Loucy (cell line): ENCODE measurements around the gene HLA-DOB.
A peak's percentile ranks its signal among the peaks of the same experiment; 100 is the strongest.

Experiments used
- H2AFZ ChIP-seq: fragments of 200-600 bp; sonication (generic); 2 replicates; pipeline ENCODE4 v1.6.0; 2016; ENCODE audit warnings: antibody characterized with exemption, mild to moderate bottlenecking, low read length, moderate library complexity
- H3F3A ChIP-seq: fragments of 200-600 bp; 2 replicates; pipeline ENCODE4 v1.6.0; 2016; ENCODE audit warnings: antibody characterized with exemption, low read depth, mild to moderate bottlenecking
- H3K27me3 ChIP-seq: fragments of 200-600 bp; sonication (generic); 2 replicates; pipeline ENCODE4 v1.6.1; 2014; ENCODE audit warnings: low read length, mild to moderate bottlenecking; ENCODE audit not compliant: insufficient read depth, poor library complexity, severe bottlenecking
- H3K36me3 ChIP-seq: fragments of 200-600 bp; sonication (generic); 2 replicates; pipeline ENCODE4 v1.6.1; 2016; ENCODE audit warnings: low read length; ENCODE audit not compliant: insufficient read depth
- H3K4me1 ChIP-seq: fragments of 200-600 bp; sonication (generic); 2 replicates; pipeline ENCODE4 v1.5.1; 2014; ENCODE audit warnings: low read length, mild to moderate bottlenecking; ENCODE audit not compliant: insufficient read depth, poor library complexity, severe bottlenecking
- H3K4me2 ChIP-seq: fragments of 200-600 bp; sonication (generic); 2 replicates; pipeline ENCODE4 v1.6.0; 2014; ENCODE audit warnings: antibody characterized with exemption, low read length, low read depth, mild to moderate bottlenecking; ENCODE audit not compliant: poor library complexity, severe bottlenecking
- H3K4me3 ChIP-seq: fragments of 200-600 bp; sonication (generic); 2 replicates; pipeline ENCODE4 v1.5.1; 2014; ENCODE audit warnings: low read length, mild to moderate bottlenecking, mixed read lengths; ENCODE audit not compliant: poor library complexity, severe bottlenecking
- H3K79me2 ChIP-seq: fragments of 200-600 bp; sonication (generic); 2 replicates; pipeline ENCODE4 v1.6.1; 2014; ENCODE audit warnings: low read length; ENCODE audit not compliant: insufficient read depth
- H3K9ac ChIP-seq: fragments of 200-600 bp; sonication (generic); 2 replicates; pipeline ENCODE4 v1.6.0; 2014; ENCODE audit warnings: mild to moderate bottlenecking, low read depth, low read length, moderate library complexity; ENCODE audit not compliant: poor library complexity, severe bottlenecking
- H3K9me2 ChIP-seq: fragments of 200-600 bp; sonication (generic); replicated peaks from 2 replicates; pipeline ENCODE4 v1.6.1; 2016; ENCODE audit warnings: low read depth, low read length, mixed read lengths
- H3K9me3 ChIP-seq: fragments of 200-600 bp; sonication (generic); 2 replicates; pipeline ENCODE4 v1.6.1; 2014; ENCODE audit warnings: mild to moderate bottlenecking, antibody characterized with exemption, low read length, low read depth; ENCODE audit not compliant: insufficient read depth
- H4K20me1 ChIP-seq: fragments of 200-600 bp; sonication (generic); 2 replicates; pipeline ENCODE4 v1.6.0; 2014; ENCODE audit warnings: antibody characterized with exemption, low read length, mild to moderate bottlenecking; ENCODE audit not compliant: insufficient read depth, poor library complexity, severe bottlenecking
- CTCF ChIP-seq: fragments of 200-600 bp; sonication (generic); conservative IDR thresholded peaks from 2 replicates; pipeline ENCODE4 v1.5.1; 2014; ENCODE audit warnings: mild to moderate bottlenecking, antibody characterized with exemption, low read length
- EZH2phosphoT487 ChIP-seq: fragments of 200-600 bp; IDR thresholded peaks from 2 replicates; pipeline ENCODE4 v1.6.1; 2018; ENCODE audit warnings: antibody characterized with exemption, mild to moderate bottlenecking, moderate library complexity, borderline replicate concordance

HLA-DOB gene

GRCh38 chr6:32816746-32817204 lies at the start of gene HLA-DOB:
Gene HLA-DOB, minus strand, starts transcription at chr6:32817002. Its CDS starts 51 bp downstream, at chr6:32816951.
- H3K4me1 ChIP-seq, result no peaks in the 10 kb centered on the region
- no peak within 1 kb of the TSS for H3K4me3 ChIP-seq
- H3K9me3 ChIP-seq, result no peaks in the 10 kb centered on the region
- no peaks in the 10 kb centered on the region for H3F3A ChIP-seq
- no peaks in the 10 kb centered on the region for H3K36me3 ChIP-seq
- H3K9me2 ChIP-seq, result no peaks in the 10 kb centered on the region
- H3K4me2 ChIP-seq, result no peak within 1 kb of the TSS
- H3K9ac ChIP-seq, result no peak within 1 kb of the TSS
- no peaks in the 10 kb centered on the region for H4K20me1 ChIP-seq
- H2AFZ ChIP-seq, result no peak within 1 kb of the TSS
- no peak for TF ChIP-seq CTCF
- H3K79me2 ChIP-seq, result no peaks in the 10 kb centered on the region
- H3K27me3 ChIP-seq, result no peaks in the 10 kb centered on the region

GRCh38 chr6:32865724-32866443 lies 49.1 kb upstream of the HLA-DOB start:
- no peak overlapping the region for H3K4me3 ChIP-seq
- H3F3A ChIP-seq, result no peaks in the 10 kb centered on the region
- H4K20me1 ChIP-seq, result no peaks in the 10 kb centered on the region
- H3K79me2 ChIP-seq, result peaks cover 5% of the 10 kb centered on the region
- no peaks in the 10 kb centered on the region for H3K27me3 ChIP-seq
- H3K4me2 ChIP-seq, result peak overlapping the region; percentile 64
- no peak overlapping the region for H2AFZ ChIP-seq
- H3K9me3 ChIP-seq, result no peaks in the 10 kb centered on the region
- no peak overlapping the region for H3K9ac ChIP-seq
- peaks cover 36% of the 10 kb centered on the region for H3K4me1 ChIP-seq
- no peaks in the 10 kb centered on the region for H3K36me3 ChIP-seq
- no peak for TF ChIP-seq CTCF
- no peak for TF ChIP-seq EZH2phosphoT487
- H3K9me2 ChIP-seq, result no peaks in the 10 kb centered on the region

- Histone ChIP-seq H3F3A (no peaks in the 10 kb centered on the region), H3K36me3 (peaks cover 17% of the 10 kb centered on the region; the same call in 1 of the 2 replicates), H2AFZ (no peak overlapping the region), H3K9ac (no peak overlapping the region), H4K20me1 (peaks cover 13% of the 10 kb centered on the region), H3K9me2 (no peaks in the 10 kb centered on the region), H3K79me2 (peaks cover 37% of the 10 kb centered on the region), H3K4me1 (peaks cover 61% of the 10 kb centered on the region), H3K4me2 (no peak overlapping the region), H3K4me3 (no peak overlapping the region), H3K9me3 (no peaks in the 10 kb centered on the region), H3K27me3 (no peaks in the 10 kb centered on the region)
- TF ChIP-seq EZH2phosphoT487 (no peak), CTCF (no peak)
Measured at GRCh38 chr6:32862725-32863124, 45.9 kb upstream of the HLA-DOB start.
